Nephron (organoid): Measurements from ENCODE around the gene PRKCB.
"Not testable (repeated sequence)": the region's sequence is repeated elsewhere in the genome, so short reads cannot be mapped to it uniquely, and the experiment has no call there.

ENCODE experiments used
- H3K27ac Mint-ChIP-seq, 3 experiments: 2 replicates each; pipeline ENCODE4 v1.8.0; 2020; ENCODE audit warnings: mixed read lengths in 3 of 3, mild to moderate bottlenecking in 2 of 3, moderate library complexity in 1 of 3
- H3K27me3 Mint-ChIP-seq: 2 replicates; pipeline ENCODE4 v1.8.0; 2021; ENCODE audit warnings: low read depth, mild to moderate bottlenecking, moderate library complexity, mixed read lengths
- H3K36me3 Mint-ChIP-seq: 2 replicates; pipeline ENCODE4 v1.8.0; 2020; ENCODE audit warnings: low read depth, mixed read lengths
- H3K4me1 Mint-ChIP-seq: 2 replicates; pipeline ENCODE4 v1.8.0; 2020; ENCODE audit warnings: mixed read lengths
- H3K4me3 Mint-ChIP-seq, 3 experiments: 2 replicates each; pipeline ENCODE4 v1.8.0; 2020; ENCODE audit warnings: mild to moderate bottlenecking in 3 of 3, mixed read lengths in 3 of 3, moderate library complexity in 2 of 3
- H3K9me3 Mint-ChIP-seq: 2 replicates; pipeline ENCODE4 v1.8.0; 2020; ENCODE audit warnings: mixed read lengths
- CTCF ChIP-seq, 3 experiments: fragments of 200-600 bp; sonication (generic); IDR thresholded peaks; one replicate each; pipeline ENCODE4 v1.5.0; 2021; ENCODE audit warnings: antibody characterized with exemption in 3 of 3; ENCODE audit not compliant: unreplicated experiment in 3 of 3

Gene PRKCB

GRCh38 chr16:24023621-24024020 lies 187.8 kb downstream of the PRKCB start:
- Mint-ChIP-seq H3K27ac (no peak overlapping the region), H3K4me1 (no peaks in the 10 kb centered on the region), H3K4me3 (no peak overlapping the region), H3K27me3 (peaks cover 14% of the 10 kb centered on the region), H3K9me3 (no peaks in the 10 kb centered on the region), H3K36me3 (no peaks in the 10 kb centered on the region)
- no peak for TF ChIP-seq CTCF (IDR thresholded peaks at IDR 0.05; ENCODE audit: unreplicated experiment in 3 of 3)

GRCh38 chr16:24024971-24025370 lies 189.2 kb downstream of the PRKCB start:
- Mint-ChIP-seq H3K4me3 (no peak overlapping the region), H3K27me3 (peaks cover 19% of the 10 kb centered on the region), H3K4me1 (no peaks in the 10 kb centered on the region), H3K27ac (no peak overlapping the region), H3K9me3 (no peaks in the 10 kb centered on the region), H3K36me3 (no peaks in the 10 kb centered on the region)
- no peak for TF ChIP-seq CTCF (IDR thresholded peaks at IDR 0.05; ENCODE audit: unreplicated experiment in 3 of 3)

- H3K36me3 Mint-ChIP-seq: no peaks in the 10 kb centered on the region
- no peak overlapping the region for H3K27ac Mint-ChIP-seq
- H3K27me3 Mint-ChIP-seq: peaks cover 19% of the 10 kb centered on the region
- TF ChIP-seq CTCF (IDR thresholded peaks at IDR 0.05; ENCODE audit: unreplicated experiment in 3 of 3): no peak
- no peaks in the 10 kb centered on the region for H3K9me3 Mint-ChIP-seq
- no peaks in the 10 kb centered on the region for H3K4me1 Mint-ChIP-seq
- no peak overlapping the region for H3K4me3 Mint-ChIP-seq
Measured at GRCh38 chr16:24027466-24027865, 191.7 kb downstream of the PRKCB start.

- H3K9me3 Mint-ChIP-seq, H3K4me1 Mint-ChIP-seq, H3K4me3 Mint-ChIP-seq, H3K36me3 Mint-ChIP-seq, H3K27ac Mint-ChIP-seq: not testable (repeated sequence)
- H3K27me3 Mint-ChIP-seq: peaks cover 30% of the 10 kb centered on the region
Measured at GRCh38 chr16:24029841-24030240, 194.1 kb downstream of the PRKCB start.

- Mint-ChIP-seq H3K27ac (no peak overlapping the region), H3K4me1 (no peaks in the 10 kb centered on the region), H3K27me3 (peaks cover 32% of the 10 kb centered on the region), H3K36me3 (no peaks in the 10 kb centered on the region), H3K4me3 (no peak overlapping the region), H3K9me3 (no peaks in the 10 kb centered on the region)
- TF ChIP-seq CTCF (IDR thresholded peaks at IDR 0.05; ENCODE audit: unreplicated experiment in 3 of 3): no peak
Measured at GRCh38 chr16:24035127-24035842, 199.5 kb downstream of the PRKCB start.

- no peaks in the 10 kb centered on the region for H3K9me3 Mint-ChIP-seq
- H3K27ac Mint-ChIP-seq: no peak overlapping the region
- no peak overlapping the region for H3K4me3 Mint-ChIP-seq
- no peaks in the 10 kb centered on the region for H3K36me3 Mint-ChIP-seq
- peaks cover 34% of the 10 kb centered on the region for H3K27me3 Mint-ChIP-seq
- no peaks in the 10 kb centered on the region for H3K4me1 Mint-ChIP-seq
- no peak for TF ChIP-seq CTCF (IDR thresholded peaks at IDR 0.05; ENCODE audit: unreplicated experiment in 3 of 3)
Measured at GRCh38 chr16:24036038-24036543, 200.3 kb downstream of the PRKCB start.
